AG09309 (cell line): ENCODE data around the gene MBIP.

ENCODE experiments used
- DNase-seq: peaks from one replicate; pipeline ENCODE4 v3.0.0-alpha.2; 2010; ENCODE audit warnings: low read depth
- H3K4me3 ChIP-seq: 2 replicates; pipeline ENCODE4 v1.5.1; 2011; ENCODE audit warnings: mild to moderate bottlenecking, low read depth, low read length, moderate library complexity; ENCODE audit not compliant: control insufficient read depth
- TF ChIP-seq, protein P1 (sequence below): IDR thresholded peaks from 2 replicates; pipeline ENCODE4 v1.5.1; 2011; ENCODE audit warnings: mild to moderate bottlenecking, low read depth, low read length, inconsistent platforms; ENCODE audit not compliant: insufficient read depth, control insufficient read depth; ENCODE audit errors: missing control alignments

Gene MBIP, protein sequence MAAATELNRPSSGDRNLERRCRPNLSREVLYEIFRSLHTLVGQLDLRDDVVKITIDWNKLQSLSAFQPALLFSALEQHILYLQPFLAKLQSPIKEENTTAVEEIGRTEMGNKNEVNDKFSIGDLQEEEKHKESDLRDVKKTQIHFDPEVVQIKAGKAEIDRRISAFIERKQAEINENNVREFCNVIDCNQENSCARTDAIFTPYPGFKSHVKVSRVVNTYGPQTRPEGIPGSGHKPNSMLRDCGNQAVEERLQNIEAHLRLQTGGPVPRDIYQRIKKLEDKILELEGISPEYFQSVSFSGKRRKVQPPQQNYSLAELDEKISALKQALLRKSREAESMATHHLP

DNA sequence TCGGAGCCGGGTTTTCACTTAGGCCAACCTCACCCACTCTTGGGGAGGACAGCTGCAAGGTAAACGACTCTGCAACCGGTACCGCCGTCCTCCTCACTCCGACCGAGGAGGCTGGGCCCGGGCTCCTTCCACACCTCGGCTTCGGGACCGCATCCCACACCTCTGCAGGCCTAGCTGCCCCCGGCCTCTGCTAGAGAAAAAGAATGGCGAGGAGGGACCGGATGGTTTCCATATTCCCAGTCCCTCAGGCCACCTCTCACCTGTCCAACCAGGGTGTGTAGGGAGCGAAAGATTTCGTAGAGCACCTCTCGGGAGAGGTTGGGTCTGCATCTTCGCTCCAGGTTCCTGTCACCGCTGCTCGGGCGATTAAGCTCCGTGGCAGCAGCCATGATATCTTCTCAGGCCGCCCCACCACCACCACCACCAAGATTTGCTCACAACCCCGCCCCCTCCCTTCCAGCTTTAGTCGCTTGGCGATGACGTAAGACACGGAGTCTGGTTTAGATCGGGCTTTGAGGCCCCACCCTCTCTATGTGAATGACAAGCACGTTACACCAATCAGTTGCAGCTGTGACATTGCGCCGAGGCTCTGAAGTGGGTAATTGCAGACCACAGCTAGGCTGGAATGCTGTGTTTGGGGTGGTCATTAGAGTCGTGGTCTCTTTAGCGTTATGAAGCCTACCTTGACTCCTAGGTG lies at the start of gene MBIP:
Gene MBIP, minus strand, starts transcription at position 438 of the 697 bp plus-strand sequence. Its CDS starts 49 bp downstream, at position 389.
- peak within 1 kb of the TSS; percentile 93 for H3K4me3 ChIP-seq
- DNase-seq = peak; percentile 75
- TF ChIP-seq, protein P1, sequence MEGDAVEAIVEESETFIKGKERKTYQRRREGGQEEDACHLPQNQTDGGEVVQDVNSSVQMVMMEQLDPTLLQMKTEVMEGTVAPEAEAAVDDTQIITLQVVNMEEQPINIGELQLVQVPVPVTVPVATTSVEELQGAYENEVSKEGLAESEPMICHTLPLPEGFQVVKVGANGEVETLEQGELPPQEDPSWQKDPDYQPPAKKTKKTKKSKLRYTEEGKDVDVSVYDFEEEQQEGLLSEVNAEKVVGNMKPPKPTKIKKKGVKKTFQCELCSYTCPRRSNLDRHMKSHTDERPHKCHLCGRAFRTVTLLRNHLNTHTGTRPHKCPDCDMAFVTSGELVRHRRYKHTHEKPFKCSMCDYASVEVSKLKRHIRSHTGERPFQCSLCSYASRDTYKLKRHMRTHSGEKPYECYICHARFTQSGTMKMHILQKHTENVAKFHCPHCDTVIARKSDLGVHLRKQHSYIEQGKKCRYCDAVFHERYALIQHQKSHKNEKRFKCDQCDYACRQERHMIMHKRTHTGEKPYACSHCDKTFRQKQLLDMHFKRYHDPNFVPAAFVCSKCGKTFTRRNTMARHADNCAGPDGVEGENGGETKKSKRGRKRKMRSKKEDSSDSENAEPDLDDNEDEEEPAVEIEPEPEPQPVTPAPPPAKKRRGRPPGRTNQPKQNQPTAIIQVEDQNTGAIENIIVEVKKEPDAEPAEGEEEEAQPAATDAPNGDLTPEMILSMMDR = no peak

DNA sequence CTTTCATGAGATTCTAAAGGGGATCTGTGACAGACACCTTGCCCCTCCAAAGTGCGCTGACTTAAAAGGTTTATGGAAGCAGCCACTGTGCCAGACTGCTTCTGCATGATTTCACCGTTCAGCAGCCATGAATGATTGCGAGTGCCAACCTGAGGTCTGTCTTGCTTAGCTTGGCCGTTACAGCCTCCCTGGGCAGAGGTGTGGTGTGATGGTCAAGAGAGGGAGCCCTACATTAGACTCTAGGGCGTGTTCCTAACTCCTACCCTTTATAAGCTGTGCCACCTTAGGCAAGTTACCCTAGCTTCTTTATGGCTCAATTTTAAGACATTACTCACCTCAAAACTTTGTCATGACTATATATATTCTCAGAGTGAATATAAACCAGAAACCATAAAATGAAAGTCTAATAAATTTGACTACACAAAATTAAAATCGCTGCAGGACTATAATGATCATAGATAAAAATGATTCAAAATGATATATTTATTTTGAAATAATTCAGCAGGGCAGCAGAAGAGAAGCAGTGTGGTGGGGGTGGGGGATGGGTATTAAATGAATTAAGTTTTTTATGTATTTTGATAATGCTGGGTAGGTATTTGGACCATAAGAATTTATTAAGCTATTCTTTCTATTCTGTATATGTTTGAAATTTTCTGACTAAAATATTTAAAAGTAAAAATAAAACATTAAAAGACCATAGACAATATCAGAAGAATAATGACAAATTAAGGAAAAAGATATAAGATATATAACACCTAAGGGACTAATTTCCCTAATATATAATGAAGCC lies 47.7 kb upstream of the MBIP start:
- TF ChIP-seq, protein P1 = no peak
- no peak for DNase-seq
- H3K4me3 ChIP-seq = no peak overlapping the region

- DNase-seq = no peak
- TF ChIP-seq, protein P1 = no peak
- H3K4me3 ChIP-seq = no peak overlapping the region
These were observed 45.3 kb upstream of the MBIP start for GRCh38 chr14:36365766-36366165.

DNA sequence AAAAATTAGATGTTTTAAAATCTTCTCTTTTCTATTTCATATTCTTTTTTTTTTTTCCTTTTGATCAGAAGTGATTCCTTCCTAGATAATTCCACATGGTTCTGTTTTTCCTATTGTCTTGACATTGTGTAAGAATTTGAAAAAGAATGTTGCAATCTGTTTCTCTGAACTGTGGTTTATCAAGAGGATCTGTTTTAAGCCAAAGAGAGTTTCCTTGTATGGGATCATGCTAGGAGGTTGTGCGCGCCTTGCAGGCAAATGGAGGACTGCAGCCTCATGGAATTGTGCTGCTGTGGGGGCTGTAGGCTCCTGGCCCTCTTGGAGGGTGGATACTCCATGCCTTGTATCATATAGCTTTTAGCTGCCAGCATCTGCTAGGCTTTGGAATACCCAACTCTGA lies 43.3 kb upstream of the MBIP start:
- TF ChIP-seq, protein P1 = no peak
- no peak overlapping the region for H3K4me3 ChIP-seq
- DNase-seq = no peak

GRCh38 chr14:36362648-36363047 lies 42.2 kb upstream of the MBIP start:
- TF ChIP-seq, protein P1 = no peak
- H3K4me3 ChIP-seq = no peak overlapping the region
- DNase-seq = no peak

DNA sequence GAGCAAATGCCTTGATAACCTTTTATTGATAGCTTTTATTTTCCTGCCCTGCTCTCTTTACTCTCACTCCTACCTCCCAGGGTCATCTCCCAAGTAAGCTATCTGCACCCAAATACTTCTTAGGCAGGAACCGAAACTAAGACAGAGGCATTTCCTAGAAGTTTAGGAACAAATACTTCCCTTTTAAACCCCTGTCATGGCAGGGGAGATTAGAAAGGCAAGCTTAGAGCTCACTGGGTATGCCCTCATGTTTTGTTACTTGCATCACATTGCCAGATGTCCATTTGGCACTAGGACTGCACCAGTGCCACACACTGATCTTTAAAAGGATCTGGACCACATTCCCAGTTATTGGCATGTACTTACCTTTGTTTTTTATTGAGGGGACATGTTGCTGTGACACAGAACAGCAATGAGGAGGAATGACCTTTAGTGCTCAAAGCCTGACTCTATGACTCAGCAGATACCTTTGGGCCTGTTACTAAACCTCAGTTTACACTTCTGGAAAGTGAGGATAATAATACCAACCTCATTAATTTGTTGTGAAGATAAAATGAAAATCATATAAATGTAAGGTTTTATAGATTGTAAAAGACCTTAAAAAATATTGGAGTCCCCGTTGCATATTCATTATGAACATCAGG lies 40.9 kb upstream of the MBIP start:
- DNase-seq = no peak
- no peak overlapping the region for H3K4me3 ChIP-seq
- TF ChIP-seq, protein P1 = no peak
